Thyroid gland (tissue), 4 donors: ENCODE results near the gene SLC25A6.

Experiments
- CTCF ChIP-seq, 6 experiments: fragments of 200-600 bp in 3 of 6; fragments of 450-650 bp in 3 of 6; sonication (generic) in 3 of 6; IDR thresholded peaks; one replicate each; pipeline ENCODE4 v1.5.1; 2016 to 2019; ENCODE audit warnings: antibody characterized with exemption in 6 of 6, mild to moderate bottlenecking in 2 of 6, inconsistent platforms in 1 of 6, moderate library complexity in 1 of 6
- POLR2A ChIP-seq, 2 donors: fragments of 450-650 bp; IDR thresholded peaks; one replicate each; pipeline ENCODE4 v1.6.1; 2017; ENCODE audit warnings: antibody characterized with exemption in 2 of 2, mild to moderate bottlenecking in 2 of 2, moderate library complexity in 1 of 2

- TF ChIP-seq CTCF (IDR thresholded peaks at IDR 0.05): no peak
- TF ChIP-seq POLR2A (IDR thresholded peaks at IDR 0.05): no peak
Measured at GRCh38 chrX:1424147-1424851, 32.4 kb upstream of the SLC25A6 start.
